Fibroblast of skin of back (primary cell): ENCODE data around the gene CACNA1E.

Experiments
- DNase-seq: peaks from one replicate; pipeline ENCODE4 v3.0.0-alpha.2; 2013

Gene CACNA1E

GRCh38 chr1:181772714-181773113 lies 289.4 kb downstream of the CACNA1E start:
- no peak for DNase-seq

GRCh38 chr1:181776044-181776443 lies 292.7 kb downstream of the CACNA1E start:
- no peak for DNase-seq

GRCh38 chr1:181777286-181777685 lies 294.0 kb downstream of the CACNA1E start:
- no peak for DNase-seq

GRCh38 chr1:181777812-181778211 lies 294.5 kb downstream of the CACNA1E start:
- peak; percentile 1 for DNase-seq

- DNase-seq = no peak
These were observed 295.4 kb downstream of the CACNA1E start for GRCh38 chr1:181778640-181779260.

- DNase-seq = no peak
These were observed 296.0 kb downstream of the CACNA1E start for GRCh38 chr1:181779343-181779742.

GRCh38 chr1:181783208-181783607 lies 299.9 kb downstream of the CACNA1E start:
- no peak for DNase-seq

GRCh38 chr1:181784039-181784683 lies 300.8 kb downstream of the CACNA1E start:
- DNase-seq = no peak

- DNase-seq = no peak
These were observed 306.1 kb downstream of the CACNA1E start for GRCh38 chr1:181789395-181789794.

GRCh38 chr1:181791721-181792120 lies 308.4 kb downstream of the CACNA1E start:
- DNase-seq = no peak

- no peak for DNase-seq
These were observed 310.5 kb downstream of the CACNA1E start for GRCh38 chr1:181793831-181794230.

GRCh38 chr1:181794332-181794731 lies 311.0 kb downstream of the CACNA1E start:
- no peak for DNase-seq

- no peak for DNase-seq
These were observed 315.0 kb downstream of the CACNA1E start for GRCh38 chr1:181798191-181798926.

- DNase-seq = no peak
These were observed 318.3 kb downstream of the CACNA1E start for GRCh38 chr1:181801617-181802016.

- DNase-seq = no peak
These were observed 319.1 kb downstream of the CACNA1E start for GRCh38 chr1:181802466-181802865.

- DNase-seq = no peak
These were observed 320.1 kb downstream of the CACNA1E start for GRCh38 chr1:181803421-181803820.

- no peak for DNase-seq
These were observed 321.7 kb downstream of the CACNA1E start for GRCh38 chr1:181804989-181805388.

GRCh38 chr1:181806746-181807145 lies 323.4 kb downstream of the CACNA1E start:
- no peak for DNase-seq

GRCh38 chr1:181807251-181807650 lies 323.9 kb downstream of the CACNA1E start:
- no peak for DNase-seq

GRCh38 chr1:181809991-181810545 lies 326.8 kb downstream of the CACNA1E start:
- no peak for DNase-seq

- no peak for DNase-seq
These were observed 328.9 kb downstream of the CACNA1E start for GRCh38 chr1:181812208-181812607.

GRCh38 chr1:181813266-181813665 lies 329.9 kb downstream of the CACNA1E start:
- no peak for DNase-seq

GRCh38 chr1:181816608-181817007 lies 333.3 kb downstream of the CACNA1E start:
- no peak for DNase-seq

GRCh38 chr1:181817091-181817490 lies 333.8 kb downstream of the CACNA1E start:
- no peak for DNase-seq
